ENCODE data around the gene SMURF2.

SMURF2 gene

GRCh38 chr17:64504769-64505339, 157.3 kb downstream of the SMURF2 start:
- DNase-seq (ENCODE audit: low read depth in 1 of 2, low spot score in 1 of 2), result no peak

GRCh38 chr17:64503821-64504768, 158.0 kb downstream of the SMURF2 start:
- DNase-seq (ENCODE audit: low read depth in 1 of 2, low spot score in 1 of 2), result no peak

- DNase-seq (ENCODE audit: low read depth in 1 of 2, low spot score in 1 of 2), result no peak
These were observed 158.8 kb downstream of the SMURF2 start for GRCh38 chr17:64503341-64503740.

- DNase-seq (ENCODE audit: low read depth in 1 of 2, low spot score in 1 of 2), result no peak
These were observed 159.3 kb downstream of the SMURF2 start for GRCh38 chr17:64502809-64503208.

DNA sequence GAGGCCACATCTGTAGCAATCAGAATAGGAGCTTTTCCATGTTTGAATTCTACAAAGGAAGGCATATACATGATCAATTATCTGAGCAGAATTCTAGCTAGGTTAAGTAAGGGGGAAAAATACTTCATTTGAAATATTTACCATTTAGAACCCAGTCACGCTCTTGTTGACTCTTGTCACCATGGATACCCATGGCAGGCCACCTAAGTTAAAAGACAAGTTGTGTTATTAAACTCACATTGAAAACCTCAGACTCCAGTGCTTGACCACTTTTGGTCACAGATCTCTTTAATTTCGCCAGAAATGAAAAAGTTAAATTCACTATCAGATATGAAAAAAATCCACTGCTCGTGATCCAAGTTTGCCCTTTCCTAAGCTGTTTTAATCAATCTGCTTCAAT, 160.1 kb downstream of the SMURF2 start:
- DNase-seq (ENCODE audit: low read depth in 1 of 2, low spot score in 1 of 2), result no peak

- no peak for DNase-seq (ENCODE audit: low read depth in 1 of 2, low spot score in 1 of 2)
These were observed 161.0 kb downstream of the SMURF2 start for GRCh38 chr17:64500862-64501765.

DNA sequence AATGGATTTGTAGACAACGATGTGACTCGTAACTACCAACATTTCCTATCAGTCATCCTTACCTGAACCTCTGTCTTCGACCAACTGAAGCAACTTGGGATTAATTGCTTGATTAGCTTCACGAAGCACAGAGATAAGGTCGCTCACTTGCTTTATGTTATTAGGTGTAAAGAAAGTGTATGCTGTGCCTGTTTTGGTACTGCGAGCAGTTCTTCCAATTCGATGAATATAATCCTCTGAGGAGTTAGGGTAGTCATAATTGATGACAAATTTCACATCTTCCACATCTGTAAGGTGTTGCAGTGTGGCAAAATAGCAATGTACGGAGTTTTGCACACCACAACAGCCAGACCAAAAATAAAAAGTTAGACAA, 161.6 kb downstream of the SMURF2 start:
- DNase-seq (ENCODE audit: low read depth in 1 of 2, low spot score in 1 of 2), result no peak

- no peak for DNase-seq (ENCODE audit: low read depth in 1 of 2, low spot score in 1 of 2)
These were observed 162.2 kb downstream of the SMURF2 start for GRCh38 chr17:64499805-64500486.

DNA sequence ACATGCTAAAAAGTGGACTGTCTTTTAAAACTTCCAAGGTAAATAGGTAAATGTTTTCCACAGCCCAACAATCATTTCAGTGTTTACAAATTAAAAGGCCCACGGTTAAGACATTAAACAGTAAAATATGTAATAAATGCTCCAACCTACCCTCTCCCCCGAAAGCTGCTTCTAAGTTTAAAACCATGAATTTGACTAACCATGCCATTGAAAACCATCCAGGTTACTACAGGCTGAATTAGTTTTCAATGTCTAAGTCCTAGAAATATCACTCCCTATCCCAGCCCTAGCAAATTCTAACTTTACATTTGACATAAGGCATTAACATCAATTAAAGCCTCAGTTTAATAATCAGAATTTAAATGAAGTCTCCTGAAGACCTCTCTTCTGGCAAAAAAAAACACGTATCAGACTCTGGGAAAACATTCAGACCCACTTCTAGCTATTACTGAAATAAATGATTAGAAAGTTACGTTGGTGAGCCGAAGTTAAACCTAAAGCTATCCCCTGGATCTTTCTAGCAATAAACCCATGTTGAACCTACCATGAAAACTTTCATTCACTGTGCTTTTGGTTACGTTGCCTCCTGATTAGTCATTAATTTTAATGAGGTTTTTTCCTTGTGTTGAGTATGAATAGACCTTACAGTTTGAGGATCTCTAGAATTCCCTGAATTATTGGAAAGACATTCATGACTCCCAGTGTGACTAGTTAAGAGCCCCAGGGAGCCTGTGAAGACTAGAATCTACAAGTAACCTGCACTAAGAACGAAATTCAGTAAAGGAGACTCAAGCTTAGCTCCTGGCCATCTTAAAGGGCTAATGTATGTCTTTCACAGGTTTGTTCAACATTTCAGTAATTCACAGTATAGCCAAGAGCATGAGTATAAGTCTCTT, 163.6 kb downstream of the SMURF2 start:
- DNase-seq (ENCODE audit: low read depth in 1 of 2, low spot score in 1 of 2), result no peak

DNA sequence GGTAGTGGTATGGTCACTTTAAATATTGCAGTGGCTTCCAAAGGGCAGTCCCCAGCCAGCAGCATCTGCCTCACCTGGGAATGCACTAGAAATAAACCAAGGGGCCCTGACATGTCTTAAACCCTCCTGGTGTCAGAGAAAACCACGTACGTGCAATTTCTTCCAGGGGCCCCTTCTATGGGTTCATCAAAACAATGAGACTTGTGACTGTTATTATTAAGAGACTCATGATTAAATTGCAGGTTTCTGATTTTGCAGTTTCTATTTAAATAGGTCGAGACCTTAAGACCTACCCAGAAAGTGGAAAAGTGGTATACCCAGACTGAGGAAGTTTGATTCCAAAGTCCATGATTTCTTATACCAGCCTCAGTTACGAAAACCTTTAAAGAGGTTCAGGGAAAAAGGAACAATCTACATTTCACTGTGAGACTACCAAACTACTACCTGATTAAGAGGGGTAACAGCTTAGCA, 164.5 kb downstream of the SMURF2 start:
- no peak for DNase-seq (ENCODE audit: low read depth in 1 of 2, low spot score in 1 of 2)

- peak; percentile 90 to 93 for DNase-seq (ENCODE audit: low read depth in 1 of 2, low spot score in 1 of 2)
These were observed 165.1 kb downstream of the SMURF2 start, which contains the start of gene POLG2 for GRCh38 chr17:64496786-64497564. Gene POLG2 (minus strand): TSS chr17:64497054. CDS start chr17:64496968, 86 bp downstream.

GRCh38 chr17:64496348-64496785, 165.7 kb downstream of the SMURF2 start:
- DNase-seq (ENCODE audit: low read depth in 1 of 2, low spot score in 1 of 2), result no peak
